B cell (primary cell): ENCODE data around the gene GPR137B. TPM values are rescaled to one million over a fixed set of nuclear protein-coding genes. Genes with fewer than 3 reads are reported as not detected.
A peak's percentile ranks its signal among the peaks of the same experiment; 100 is the strongest.

Experiments
- ATAC-seq: fragments of 200-7000 bp; cut with Tn5 transposase; one replicate; pipeline ENCODE4 v1.10.0; 2021; ENCODE audit warnings: low read depth, mild to moderate bottlenecking, moderate number of reproducible peaks, moderate library complexity
- CTCF ChIA-PET: fragments of 350-600 bp; sonication (Branson Sonifier 250); formaldehyde crosslinking; loops from one replicate; lab custom pipeline; 2021; ENCODE audit warnings: antibody characterized with exemption, inconsistent platforms; lab: Charles Lee
- POLR2A ChIA-PET: fragments of 350-600 bp; sonication (Branson Sonifier 250); formaldehyde crosslinking; loops from one replicate; lab custom pipeline; 2021; ENCODE audit warnings: antibody characterized with exemption; lab: Charles Lee
- DNase-seq: peaks from one replicate; pipeline ENCODE4 v3.0.0; 2013
- H2AFZ ChIP-seq: 2 replicates; pipeline ENCODE4 v1.6.1; 2012; ENCODE audit warnings: mild to moderate bottlenecking, low read depth, low read length; ENCODE audit not compliant: insufficient read depth, poor library complexity, severe bottlenecking
- H3K27ac ChIP-seq, 2 donors: 1 replicate in 1 of 2; 2 replicates in 1 of 2; pipeline ENCODE4 v1.5.1; 2012 to 2013; ENCODE audit warnings: low read length in 2 of 2, mild to moderate bottlenecking in 2 of 2, moderate library complexity in 1 of 2
- H3K27me3 ChIP-seq, 4 experiments: fragments of 200-600 bp in 1 of 4; sonication (generic) in 1 of 4; replicated peaks in 1 of 4; 1 replicate in 2 of 4; 2 replicates in 2 of 4; pipeline versions ENCODE4 v1.6.1 to v1.7.0; 2013 to 2016; ENCODE audit warnings: low read length in 3 of 4, mild to moderate bottlenecking in 2 of 4, mixed read lengths in 1 of 4, moderate library complexity in 1 of 4; ENCODE audit not compliant: insufficient read depth in 4 of 4, control insufficient read depth in 3 of 4; ENCODE audit errors: control extremely low read depth in 1 of 4
- H3K36me3 ChIP-seq, 2 experiments: replicated peaks in 1 of 2; 1 replicate in 1 of 2; 2 replicates in 1 of 2; pipeline versions ENCODE4 v1.6.1 to v1.7.1; 2013; ENCODE audit warnings: low read length in 1 of 2; ENCODE audit not compliant: insufficient read depth in 2 of 2, control insufficient read depth in 1 of 2; ENCODE audit errors: control extremely low read depth in 1 of 2, extremely low read depth in 1 of 2
- H3K4me1 ChIP-seq, 2 donors: fragments of 200-600 bp in 1 of 2; sonication (generic) in 1 of 2; 1 replicate in 1 of 2; 2 replicates in 1 of 2; pipeline versions ENCODE4 v1.5.1 to v1.6.1; 2013 to 2017; ENCODE audit warnings: low read length in 2 of 2; ENCODE audit not compliant: control insufficient read depth in 2 of 2, insufficient read depth in 2 of 2
- H3K4me2 ChIP-seq: replicated peaks from 2 replicates; pipeline ENCODE3; 2012; ENCODE audit warnings: mild to moderate bottlenecking, low read depth, low read length; ENCODE audit not compliant: poor library complexity, severe bottlenecking
- H3K4me3 ChIP-seq, 5 experiments: fragments of 200-600 bp in 1 of 5; sonication (generic) in 1 of 5; 1 replicate in 3 of 5; 2 replicates in 2 of 5; pipeline versions ENCODE4 v1.5.1 to v1.7.0; 2011 to 2016; ENCODE audit warnings: low read length in 4 of 5, mild to moderate bottlenecking in 4 of 5, low read depth in 2 of 5, control low read depth in 1 of 5, moderate library complexity in 1 of 5; ENCODE audit not compliant: insufficient read depth in 1 of 5; ENCODE audit errors: control extremely low read depth in 1 of 5, extremely low read depth in 1 of 5
- H3K79me2 ChIP-seq: fragments of 200-600 bp; sonication (generic); one replicate; pipeline ENCODE4 v1.6.0; 2016; ENCODE audit warnings: low read length; ENCODE audit not compliant: control insufficient read depth, insufficient read depth
- H3K9ac ChIP-seq: fragments of 200-600 bp; sonication (generic); 2 replicates; pipeline ENCODE4 v1.6.1; 2017; ENCODE audit warnings: mild to moderate bottlenecking, low read length, moderate library complexity
- H3K9me3 ChIP-seq, 3 donors: one replicate each; pipeline versions ENCODE4 v1.6.1 to v1.7.1; 2013; ENCODE audit warnings: low read length in 2 of 3; ENCODE audit not compliant: control insufficient read depth in 2 of 3, insufficient read depth in 1 of 3; ENCODE audit errors: control extremely low read depth in 1 of 3
- H4K20me1 ChIP-seq: 2 replicates; pipeline ENCODE4 v1.6.0; 2012; ENCODE audit warnings: mild to moderate bottlenecking, low read length; ENCODE audit not compliant: insufficient read depth, control insufficient read depth, poor library complexity, severe bottlenecking
- H3K27ac Mint-ChIP-seq: one replicate; pipeline ENCODE4 v1.8.0; 2021; ENCODE audit warnings: mixed read lengths
- H3K27me3 Mint-ChIP-seq: one replicate; pipeline ENCODE4 v1.8.0; 2021; ENCODE audit warnings: mixed read lengths
- H3K4me1 Mint-ChIP-seq: one replicate; pipeline ENCODE4 v1.8.0; 2021; ENCODE audit warnings: mixed read lengths
- H3K4me3 Mint-ChIP-seq: one replicate; pipeline ENCODE4 v1.8.0; 2021; ENCODE audit warnings: mixed read lengths
- H3K9me3 Mint-ChIP-seq: one replicate; pipeline ENCODE4 v1.8.0; 2022; ENCODE audit warnings: mixed read lengths; ENCODE audit not compliant: insufficient read depth
- EZH2 ChIP-seq: IDR thresholded peaks from 2 replicates; pipeline ENCODE4 v1.6.1; 2012; ENCODE audit warnings: borderline replicate concordance, low read depth, mild to moderate bottlenecking, moderate library complexity, low read length; ENCODE audit not compliant: insufficient read depth, poor library complexity, severe bottlenecking
- WGBS: methylation state at CpG from one replicate; pipeline ENCODE4 v1.1.5; 2013; ENCODE audit warnings: missing lambda C conversion rate; ENCODE audit not compliant: insufficient coverage; 5-methylcytosine and 5-hydroxymethylcytosine counted together
- intact Hi-C: fragments of 100-400 bp; cut with micrococcal nuclease; formaldehyde crosslinking; loops from one replicate; pipeline ENCODE4 v1.10.0; 2022
- polyA plus RNA-seq: library from polyadenylated mRNA; depleted of rRNA; stranded (reverse); fragments of >200 nt; gene quantifications from 2 replicates; pipeline ENCODE4 v1.2.3, GENCODE V29; 2012
- total RNA-seq, 2 donors: library from RNA; stranded (reverse); fragments of 120-200 nt in 1 of 2; gene quantifications; 1 replicate in 1 of 2; 2 replicates in 1 of 2; pipeline versions ENCODE4 v1.2.3 to v1.2.4, GENCODE V29; 2013 to 2022
- TF ChIP-seq, protein P1 (sequence below): fragments of 200-600 bp; IDR thresholded peaks from one replicate; pipeline ENCODE4 v1.8.0; 2022; ENCODE audit warnings: antibody characterized with exemption, mild to moderate bottlenecking

Gene GPR137B
- total and polyA plus RNA-seq, 2 donors (not counting 1 experiment from before 2014, with no cell fraction given) = 1.5 to 11.8 TPM

DNA sequence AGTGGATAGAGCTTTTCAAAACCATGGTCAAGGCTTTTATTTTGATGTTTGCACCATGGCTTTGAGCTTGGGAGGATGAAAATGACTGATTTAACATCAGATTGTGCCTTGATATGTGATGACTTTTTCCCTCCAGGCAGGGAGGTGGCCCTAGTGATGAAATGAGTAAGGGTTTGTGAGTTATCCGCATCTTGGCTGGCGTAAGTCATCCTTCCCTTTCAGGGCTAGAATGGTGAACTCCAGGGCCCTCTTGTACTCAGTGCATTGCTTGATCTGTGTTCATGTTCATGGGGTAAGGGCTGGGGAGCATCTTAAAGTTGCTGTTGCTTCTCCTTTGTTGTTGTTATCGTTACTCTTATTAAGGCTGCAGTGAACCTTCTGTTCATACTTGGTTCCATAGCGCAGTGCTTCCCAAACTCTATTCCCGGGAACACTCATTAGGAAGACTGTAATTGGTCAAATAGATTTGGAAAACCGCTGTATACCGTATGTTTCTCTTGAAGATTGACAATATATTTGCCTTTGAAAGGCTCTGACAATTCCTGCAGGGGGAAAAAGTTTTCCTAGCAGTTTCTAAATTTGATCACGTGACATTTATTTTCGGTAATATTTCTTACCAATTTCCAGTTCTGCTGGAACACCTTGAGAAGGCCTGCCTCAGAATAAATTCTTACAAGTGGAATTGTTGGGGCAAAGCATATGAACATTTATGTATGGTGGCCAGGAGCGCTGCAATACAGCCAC is 23.1 kb downstream of the GPR137B start:
- H3K4me3 ChIP-seq = no peak overlapping the region
- H3K36me3 ChIP-seq = no peaks in the 10 kb centered on the region
- Mint-ChIP-seq H3K27me3 (peaks cover 10% of the 10 kb centered on the region), H3K4me3 (no peak overlapping the region), H3K4me1 (peaks cover 29% of the 10 kb centered on the region), H3K27ac (peak overlapping the region; percentile 4), H3K9me3 (peaks cover 20% of the 10 kb centered on the region)
- no peak overlapping the region for H3K4me2 ChIP-seq
- no peak for TF ChIP-seq EZH2
- TF ChIP-seq, protein P1, sequence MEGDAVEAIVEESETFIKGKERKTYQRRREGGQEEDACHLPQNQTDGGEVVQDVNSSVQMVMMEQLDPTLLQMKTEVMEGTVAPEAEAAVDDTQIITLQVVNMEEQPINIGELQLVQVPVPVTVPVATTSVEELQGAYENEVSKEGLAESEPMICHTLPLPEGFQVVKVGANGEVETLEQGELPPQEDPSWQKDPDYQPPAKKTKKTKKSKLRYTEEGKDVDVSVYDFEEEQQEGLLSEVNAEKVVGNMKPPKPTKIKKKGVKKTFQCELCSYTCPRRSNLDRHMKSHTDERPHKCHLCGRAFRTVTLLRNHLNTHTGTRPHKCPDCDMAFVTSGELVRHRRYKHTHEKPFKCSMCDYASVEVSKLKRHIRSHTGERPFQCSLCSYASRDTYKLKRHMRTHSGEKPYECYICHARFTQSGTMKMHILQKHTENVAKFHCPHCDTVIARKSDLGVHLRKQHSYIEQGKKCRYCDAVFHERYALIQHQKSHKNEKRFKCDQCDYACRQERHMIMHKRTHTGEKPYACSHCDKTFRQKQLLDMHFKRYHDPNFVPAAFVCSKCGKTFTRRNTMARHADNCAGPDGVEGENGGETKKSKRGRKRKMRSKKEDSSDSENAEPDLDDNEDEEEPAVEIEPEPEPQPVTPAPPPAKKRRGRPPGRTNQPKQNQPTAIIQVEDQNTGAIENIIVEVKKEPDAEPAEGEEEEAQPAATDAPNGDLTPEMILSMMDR = no peak
- no peaks in the 10 kb centered on the region for H4K20me1 ChIP-seq
- ChIA-PET POLR2A (interaction anchor here (0.7 kb wide), 1 partner anchor 620 kb away, joined by 4 read pairs; no protein-coding TSS in a partner anchor), CTCF (no interaction called here)
- H3K4me1 ChIP-seq = peaks cover 7 to 10% of the 10 kb centered on the region in 2 donors
- H2AFZ ChIP-seq = no peak overlapping the region
- DNase-seq = no peak
- H3K9ac ChIP-seq = no peak overlapping the region
- ATAC-seq = no peak
- WGBS = 88% methylated on average over 4 of the region's 10 CpGs
- peaks cover 1 to 56% (median 37%) of the 10 kb centered on the region in 3 donors for H3K9me3 ChIP-seq
- intact Hi-C loops = no loop called here
- peaks cover 14% of the 10 kb centered on the region for H3K79me2 ChIP-seq
- H3K27ac ChIP-seq = no peak overlapping the region
- H3K27me3 ChIP-seq = peaks cover 0 to 5% (median 2%) of the 10 kb centered on the region in 4 experiments

DNA sequence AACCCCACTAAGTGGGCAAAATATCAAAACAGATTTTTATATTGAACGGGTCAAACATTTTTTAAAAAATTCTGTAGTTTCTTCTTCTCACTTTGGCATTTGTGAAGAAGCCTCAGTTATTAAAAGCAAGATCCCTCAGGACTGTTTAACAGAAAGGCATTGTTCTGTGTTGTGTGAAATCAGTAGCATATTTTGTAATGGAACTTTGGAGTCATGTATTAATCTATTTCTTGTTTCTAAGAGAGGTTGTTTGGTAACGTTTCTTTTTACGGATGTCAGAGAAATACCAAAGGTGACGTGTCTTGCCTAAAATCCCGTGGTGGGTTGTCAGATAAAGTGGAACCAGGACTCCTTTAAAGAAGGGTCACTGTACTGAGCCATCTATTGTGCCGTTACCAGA is 23.7 kb downstream of the GPR137B start:
- ATAC-seq = no peak
- peaks cover 3 to 5% of the 10 kb centered on the region in 2 donors for H3K4me1 ChIP-seq

More for the DNA sequence above, 23.7 kb downstream of the GPR137B start:
- TF ChIP-seq EZH2 = no peak
- TF ChIP-seq, protein P1 = no peak
- Histone ChIP-seq H4K20me1 (no peaks in the 10 kb centered on the region), H3K4me2 (no peak overlapping the region), H2AFZ (no peak overlapping the region), H3K4me3 (no peak overlapping the region), H3K27ac (no peak overlapping the region), H3K9me3 (peaks cover 1 to 50% (median 33%) of the 10 kb centered on the region in 3 donors), H3K27me3 (peaks cover 0 to 5% (median 0%) of the 10 kb centered on the region in 4 experiments), H3K79me2 (peaks cover 13% of the 10 kb centered on the region), H3K9ac (no peak overlapping the region), H3K36me3 (no peaks in the 10 kb centered on the region)
- Mint-ChIP-seq H3K9me3 (peaks cover 20% of the 10 kb centered on the region), H3K4me3 (no peak overlapping the region), H3K4me1 (peaks cover 23% of the 10 kb centered on the region), H3K27ac (no peak overlapping the region), H3K27me3 (peaks cover 3% of the 10 kb centered on the region)
- CTCF ChIA-PET = no interaction called here
- POLR2A ChIA-PET = no interaction called here
- WGBS = 88% methylated on average over 1 of the region's 6 CpGs
- DNase-seq = no peak
- intact Hi-C loops = no loop called here
